GM12891 (cell line): Measurements from ENCODE around the gene OSBPL6.

ENCODE experiments used
- POLR2A ChIP-seq: IDR thresholded peaks from 2 replicates; pipeline ENCODE4 v1.6.1; 2011; ENCODE audit warnings: low read depth, low read length, control low read depth
- POLR2AphosphoS5 ChIP-seq: IDR thresholded peaks from 2 replicates; pipeline ENCODE4 v1.6.1; 2011; ENCODE audit warnings: low read depth, low read length, control low read depth
- TAF1 ChIP-seq: IDR thresholded peaks from 2 replicates; pipeline ENCODE4 v1.6.1; 2011; ENCODE audit warnings: low read depth, low read length, control low read depth

GRCh38 chr2:178283341-178283918 is 89.1 kb downstream of the OSBPL6 start:
- no peak for TF ChIP-seq POLR2A
- no peak for TF ChIP-seq TAF1
- TF ChIP-seq POLR2AphosphoS5 = no peak
